GM18517 (cell line): Measurements from ENCODE around the gene RAD23B.

Experiments used
- ATAC-seq: cut with Tn5 transposase; IDR thresholded peaks from one replicate; pipeline ENCODE4 v1.9.1; 2021; ENCODE audit warnings: mild to moderate bottlenecking, moderate library complexity; ENCODE audit not compliant: unreplicated experiment

Gene RAD23B

DNA sequence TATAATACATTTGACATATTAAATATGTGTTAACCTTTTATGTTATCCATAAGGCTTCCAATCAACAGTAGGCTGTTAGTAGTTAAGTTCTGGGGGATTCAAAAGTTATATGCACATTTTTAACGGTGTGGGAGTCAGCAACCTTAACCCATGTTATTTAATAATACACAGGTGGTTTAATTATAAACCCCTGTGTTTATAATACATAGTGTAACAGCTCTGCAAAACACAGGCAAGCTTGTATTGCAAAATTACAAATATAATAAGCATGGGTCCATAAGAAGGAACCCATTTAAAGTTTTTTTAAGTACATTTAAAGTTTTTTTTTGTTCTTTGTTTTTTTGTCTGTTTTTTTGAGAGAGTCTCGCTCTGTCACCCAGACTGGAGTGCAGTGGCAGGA, 14.5 kb upstream of the RAD23B start:
- ATAC-seq, result no peak

- ATAC-seq, result no peak
These were observed 13.8 kb upstream of the RAD23B start for GRCh38 chr9:107269254-107269653.

DNA sequence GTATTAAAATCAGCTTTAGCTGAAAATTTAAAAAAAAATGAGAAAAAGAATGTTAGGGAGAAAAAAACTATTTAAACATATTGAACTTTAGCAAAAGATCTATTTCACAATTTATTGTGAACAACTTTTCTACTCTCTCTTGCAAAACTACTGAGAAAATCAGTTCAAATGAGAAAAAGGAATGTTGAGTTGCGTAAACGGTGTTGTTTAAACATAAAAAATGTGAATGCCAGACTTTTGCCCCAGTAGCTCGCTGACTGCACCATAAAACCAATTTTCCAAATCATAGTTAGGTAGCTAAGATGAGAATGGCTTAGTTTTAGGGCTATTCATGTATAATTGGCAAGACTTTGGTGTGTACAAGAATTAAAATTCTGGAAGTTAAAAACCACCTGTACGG, 13.4 kb upstream of the RAD23B start:
- ATAC-seq, result no peak

DNA sequence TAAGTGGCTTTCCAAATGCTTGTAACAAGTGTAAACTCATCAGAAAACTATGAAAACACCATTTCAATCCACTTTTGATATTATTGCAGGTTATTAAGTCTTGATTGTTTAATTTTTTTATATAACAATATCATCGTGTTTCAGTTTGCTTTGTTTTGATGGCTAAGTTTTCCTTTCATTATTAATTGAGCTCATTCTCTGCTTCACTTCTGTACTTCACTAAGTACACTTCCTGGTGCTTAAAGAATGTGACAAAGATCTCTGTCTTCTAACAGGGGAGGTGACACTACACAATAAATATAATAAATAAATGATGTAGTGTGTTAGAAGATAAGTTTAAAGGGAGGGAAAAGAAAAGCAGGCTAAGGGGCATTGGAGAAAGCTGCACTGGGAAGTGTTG, 13.0 kb upstream of the RAD23B start:
- no peak for ATAC-seq

DNA sequence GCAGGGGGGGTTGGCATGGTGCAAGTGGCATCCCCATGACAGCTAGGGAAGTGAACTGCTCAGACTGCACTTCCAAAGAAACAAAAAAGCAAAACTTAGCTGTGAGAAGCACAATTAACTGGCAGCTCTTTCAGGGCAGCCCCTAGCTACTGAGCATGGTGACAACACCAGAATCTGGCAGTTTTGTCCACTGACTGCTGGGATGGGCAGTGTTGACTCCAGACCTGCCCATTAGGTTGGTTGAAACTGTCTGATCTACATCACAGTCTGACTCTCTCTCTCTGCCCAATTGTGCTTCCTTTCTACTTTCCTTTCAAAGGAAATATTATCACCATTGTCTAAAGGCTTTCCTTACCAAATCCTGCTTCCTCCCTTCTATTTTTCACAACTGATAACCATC, 12.5 kb upstream of the RAD23B start:
- no peak for ATAC-seq

GRCh38 chr9:107273634-107274033, 9.4 kb upstream of the RAD23B start:
- no peak for ATAC-seq

GRCh38 chr9:107274096-107274495, 9.0 kb upstream of the RAD23B start:
- ATAC-seq, result peak; percentile 90

DNA sequence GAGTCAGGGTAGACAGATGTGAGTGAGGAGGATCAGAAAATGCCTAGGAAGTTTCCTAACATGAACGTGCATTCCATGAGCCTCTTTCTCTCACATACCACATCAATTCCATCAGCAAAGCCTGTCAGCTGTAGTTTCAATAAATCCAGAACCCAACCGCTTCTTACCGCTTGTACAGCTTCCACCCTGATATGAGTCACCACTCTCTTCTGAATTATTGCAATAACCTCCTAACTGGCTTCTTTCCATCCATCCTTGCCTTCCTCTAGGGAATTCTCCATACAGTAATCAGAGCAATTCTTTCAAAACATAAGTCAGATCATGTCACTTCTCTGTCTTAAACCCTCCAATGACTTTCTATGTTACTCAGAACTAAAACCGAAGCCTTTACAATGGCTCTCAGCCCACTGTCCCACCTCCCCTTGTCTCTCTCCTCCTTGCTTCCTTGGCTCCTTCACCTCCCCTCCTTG, 8.1 kb upstream of the RAD23B start:
- no peak for ATAC-seq

DNA sequence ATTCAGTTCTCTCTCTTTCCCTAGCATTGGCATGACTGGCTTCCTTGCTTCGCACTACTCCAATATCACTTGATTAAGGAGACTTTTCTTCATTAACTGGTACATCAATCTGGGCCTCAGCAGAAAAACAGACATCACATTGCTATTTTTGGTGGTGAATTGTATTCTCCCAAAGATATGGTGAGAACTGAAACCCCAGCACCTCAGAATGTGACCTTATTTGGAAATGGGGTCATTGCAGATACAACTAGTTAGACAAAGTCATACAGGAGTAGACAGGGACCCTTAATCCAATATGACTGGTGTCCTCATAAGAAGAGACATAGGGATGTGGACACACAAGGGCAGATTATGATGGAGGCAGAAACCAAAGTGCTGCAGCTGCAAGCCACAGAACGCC, 7.5 kb upstream of the RAD23B start:
- no peak for ATAC-seq

GRCh38 chr9:107276966-107277710, 5.9 kb upstream of the RAD23B start:
- ATAC-seq, result no peak

- ATAC-seq, result no peak
These were observed 5.3 kb upstream of the RAD23B start for GRCh38 chr9:107277801-107278200.

DNA sequence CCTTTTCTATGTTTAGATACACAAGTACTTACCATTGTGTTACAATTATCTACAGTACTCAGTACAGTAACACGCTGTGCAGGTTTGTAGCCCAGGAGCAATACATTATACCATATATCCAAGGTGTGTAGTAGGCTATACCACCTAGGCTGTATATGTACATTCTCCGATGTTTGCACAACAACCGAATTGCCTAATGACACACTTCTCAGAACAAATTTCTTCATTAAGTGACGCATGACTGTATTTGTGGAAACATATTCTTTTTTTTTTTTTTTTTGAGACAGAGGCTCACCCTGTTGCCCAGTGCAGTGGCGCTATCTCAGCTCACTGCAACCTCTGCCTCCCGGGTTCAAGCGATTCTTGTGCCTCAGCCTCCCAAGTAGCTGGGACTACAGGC, 4.0 kb upstream of the RAD23B start:
- no peak for ATAC-seq

DNA sequence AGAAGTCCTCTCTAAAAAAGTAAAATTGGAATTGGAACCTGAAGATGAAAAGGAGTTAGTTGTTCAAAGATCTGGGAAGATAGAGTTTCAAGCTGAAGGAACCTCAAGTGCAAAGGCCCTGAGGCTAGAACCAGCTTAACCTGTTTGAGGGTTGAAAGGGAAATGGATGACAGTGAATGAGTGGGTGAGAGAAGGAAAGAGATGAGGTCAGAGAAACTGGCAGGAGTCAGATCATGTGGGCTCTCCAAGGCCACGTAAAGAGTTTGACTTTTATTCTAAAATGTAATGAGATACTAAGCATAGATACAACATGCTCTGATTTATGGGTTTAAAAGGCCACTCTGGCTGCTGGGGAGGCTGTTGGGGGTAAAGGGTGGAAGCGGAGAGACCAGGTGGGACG, 2.5 kb upstream of the RAD23B start:
- no peak for ATAC-seq

GRCh38 chr9:107281184-107281583, 1.9 kb upstream of the RAD23B start:
- ATAC-seq, result no peak

DNA sequence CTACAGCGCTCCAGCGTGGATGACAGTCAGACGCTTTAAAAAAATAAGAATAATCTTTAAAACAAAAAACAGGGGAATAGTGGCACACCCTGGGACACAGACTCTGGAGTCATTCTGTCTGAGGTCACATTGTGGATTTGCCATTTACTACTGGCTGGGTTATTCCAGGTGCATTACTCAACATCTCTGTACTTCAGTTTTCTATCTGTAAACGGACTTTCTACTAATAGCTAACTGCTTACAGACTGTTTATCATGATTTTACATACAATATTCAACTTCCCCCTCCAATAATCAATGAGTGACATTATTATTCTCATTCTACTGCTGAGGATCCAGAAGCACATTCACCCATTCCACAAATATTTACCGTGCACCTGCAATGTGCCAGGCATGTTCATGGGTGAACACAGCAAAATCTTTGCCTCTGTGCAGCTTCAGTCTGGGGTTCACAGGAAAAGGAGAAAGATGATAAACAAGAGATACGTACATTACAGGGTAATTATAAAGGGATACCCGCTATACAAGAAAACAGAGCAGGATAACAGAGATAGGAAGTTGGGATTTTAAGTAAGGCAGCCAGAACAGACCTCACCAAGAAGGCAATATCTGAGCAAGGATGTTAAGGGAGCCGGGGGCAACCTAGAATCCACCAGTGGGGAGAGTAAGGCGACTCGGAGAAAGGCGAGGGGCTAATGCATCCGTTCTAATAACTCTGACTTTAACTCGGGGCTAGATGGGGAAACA, 984 bp upstream of the RAD23B start:
- ATAC-seq, result no peak

DNA sequence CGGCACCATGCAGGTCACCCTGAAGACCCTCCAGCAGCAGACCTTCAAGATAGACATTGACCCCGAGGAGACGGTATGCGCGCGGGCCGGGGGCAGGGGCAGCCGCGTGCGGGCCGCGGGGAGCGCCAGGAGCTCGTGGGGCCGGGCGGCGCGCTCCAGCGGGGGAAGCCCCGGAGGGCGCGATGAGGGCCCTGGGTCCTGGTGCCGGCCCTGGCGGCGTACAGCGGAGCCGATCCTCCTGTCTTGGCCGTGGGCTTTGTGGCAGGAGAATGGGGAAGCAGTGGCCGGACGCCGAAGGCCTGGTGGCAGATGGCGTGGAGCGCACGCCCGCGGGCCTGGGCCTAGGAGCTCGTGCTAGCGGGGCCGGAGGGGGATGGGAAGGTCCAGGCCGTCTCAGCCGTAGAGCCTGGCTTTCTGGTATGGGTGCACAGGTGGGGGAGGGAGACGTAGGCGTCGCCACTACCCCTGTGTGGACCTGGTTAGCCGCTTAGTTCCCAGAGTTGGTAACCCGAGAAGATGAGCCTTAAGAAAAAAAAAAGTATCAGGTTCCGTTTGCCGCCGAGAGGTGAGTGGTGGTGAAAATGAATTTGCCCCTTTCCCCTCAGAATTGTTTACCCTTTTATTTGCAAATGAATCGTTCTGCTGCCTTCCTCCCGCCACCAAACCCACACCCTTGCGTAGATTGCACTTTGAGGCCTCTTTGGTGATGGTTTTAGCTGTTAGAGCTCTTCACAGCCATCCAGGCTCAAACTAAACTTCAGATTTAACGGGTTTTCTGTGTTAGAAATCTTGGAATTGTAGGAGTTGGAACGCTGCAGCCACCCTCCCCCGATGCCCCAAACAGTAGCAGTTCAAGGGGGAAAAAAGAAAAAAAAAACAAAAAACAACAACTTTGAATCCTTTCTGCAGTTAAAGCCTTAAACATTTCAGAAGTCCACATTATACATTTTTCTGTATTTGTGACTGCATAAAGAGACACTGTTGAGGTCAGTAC, 841 bp downstream of the RAD23B start:
- ATAC-seq, result peak; percentile 36

DNA sequence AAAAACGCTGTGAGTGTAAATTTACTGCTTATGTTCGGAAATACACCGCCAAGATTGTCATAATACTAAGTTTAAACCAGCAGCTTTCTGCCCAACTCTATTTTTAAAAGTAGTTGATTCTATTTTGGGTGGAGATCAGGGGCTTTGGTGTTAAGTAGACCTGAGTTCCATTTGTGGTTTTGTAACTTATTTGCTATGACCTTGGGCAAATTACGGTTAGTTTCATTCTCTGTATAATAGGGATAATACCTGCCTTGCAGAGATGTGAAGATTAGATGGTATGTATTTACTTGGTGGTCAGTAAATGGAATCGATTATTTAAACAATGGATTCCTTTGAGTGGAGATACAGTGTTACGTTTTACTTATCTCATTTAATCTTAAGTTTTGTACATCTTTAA, 1.6 kb downstream of the RAD23B start:
- ATAC-seq, result no peak

- ATAC-seq, result no peak
These were observed 2.2 kb downstream of the RAD23B start for GRCh38 chr9:107285286-107285685.

DNA sequence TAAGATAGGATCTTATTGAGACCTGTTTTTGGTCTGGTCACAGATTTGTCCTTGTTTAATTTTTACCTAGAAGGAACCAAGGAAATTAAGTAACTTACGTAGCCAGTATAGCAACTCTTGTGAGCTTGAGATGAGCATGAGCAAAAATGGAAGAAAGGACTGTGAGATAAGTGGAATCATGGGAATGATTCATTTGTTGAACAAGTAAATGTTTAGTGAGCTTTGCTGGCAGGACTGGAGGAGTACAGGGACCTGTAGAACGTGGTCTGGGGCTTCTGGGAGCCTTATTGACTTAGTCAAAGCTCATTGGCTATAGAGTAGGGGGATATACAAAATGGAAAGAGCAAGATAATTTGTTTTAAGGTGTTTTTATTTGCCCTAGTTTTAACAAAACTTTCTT, 3.0 kb downstream of the RAD23B start:
- no peak for ATAC-seq

- ATAC-seq, result no peak
These were observed 5.6 kb downstream of the RAD23B start for GRCh38 chr9:107288701-107289100.

GRCh38 chr9:107290619-107291018, 7.5 kb downstream of the RAD23B start:
- ATAC-seq, result no peak
